Breast epithelium (tissue), 3 donors: ENCODE data around the gene ADCYAP1.

Source experiments
- CTCF ChIP-seq, 3 donors: fragments of 450-650 bp; IDR thresholded peaks; one replicate each; pipeline ENCODE4 v1.5.1; 2016 to 2017; ENCODE audit warnings: antibody characterized with exemption in 3 of 3, mild to moderate bottlenecking in 3 of 3, moderate library complexity in 3 of 3
- POLR2A ChIP-seq: fragments of 450-650 bp; IDR thresholded peaks from one replicate; pipeline ENCODE4 v1.6.1; 2016; ENCODE audit warnings: antibody characterized with exemption, mild to moderate bottlenecking, moderate library complexity
- POLR2AphosphoS5 ChIP-seq, 3 donors: sonication (generic); formaldehyde crosslinking; IDR thresholded peaks; one replicate each; pipeline ENCODE4 v1.6.1; 2017; ENCODE audit warnings: antibody characterized with exemption in 3 of 3

DNA sequence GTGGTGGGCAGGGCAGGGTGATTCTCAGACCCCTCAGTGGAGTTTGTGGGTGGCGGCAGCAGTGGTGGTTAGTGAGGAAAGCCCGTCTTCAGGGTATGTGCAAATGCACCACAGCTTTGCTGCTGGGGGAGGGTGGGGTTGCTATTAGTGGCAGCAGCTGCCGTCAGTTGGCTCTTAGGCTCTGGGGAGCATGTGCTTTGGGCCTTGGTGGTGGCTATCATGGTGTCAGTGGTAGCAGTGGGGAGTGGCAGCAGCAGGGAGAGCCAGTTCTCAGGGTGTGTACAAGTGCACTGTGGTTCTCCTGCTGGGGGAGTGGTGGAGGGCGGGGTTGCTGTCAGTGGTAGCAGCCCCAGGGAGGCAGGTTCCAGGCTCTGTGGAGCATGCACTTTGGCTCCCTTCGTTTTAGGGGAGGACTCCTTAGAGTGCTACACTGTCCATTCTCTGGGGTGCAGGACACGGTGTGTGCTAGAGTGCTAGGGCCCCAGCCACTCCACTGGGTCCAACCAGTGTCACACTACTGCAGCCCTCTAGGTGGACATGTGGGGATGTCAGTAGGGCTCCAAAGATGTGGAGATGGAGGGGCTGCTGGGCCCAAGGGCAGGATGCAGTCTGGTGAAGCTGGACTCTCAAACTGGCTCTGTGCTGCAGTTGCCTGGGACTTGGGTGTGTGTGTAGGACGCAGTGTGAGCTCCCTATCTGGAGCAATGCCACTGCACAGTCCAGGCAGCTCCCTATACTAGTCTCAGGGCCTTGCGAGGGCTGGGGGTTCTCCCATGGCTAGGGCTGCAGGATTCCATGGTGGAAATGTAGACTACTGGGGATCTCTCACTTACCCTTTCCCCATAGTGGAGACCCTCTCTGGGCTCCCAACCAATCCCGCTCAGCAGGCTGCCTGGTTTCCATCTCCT lies 45.3 kb downstream of the ADCYAP1 start:
- TF ChIP-seq POLR2A (no peak), CTCF (IDR thresholded peaks at IDR 0.05) (no peak), POLR2AphosphoS5 (IDR thresholded peaks at IDR 0.05) (no peak)
